Testis (tissue), 2 donors: ENCODE data around the gene LORICRIN.

Experiments
- POLR2A ChIP-seq: fragments of 450-650 bp; IDR thresholded peaks from one replicate; pipeline ENCODE4 v1.6.1; 2017; ENCODE audit warnings: antibody characterized with exemption, mild to moderate bottlenecking, moderate library complexity
- TF ChIP-seq, protein P1 (sequence below), 3 experiments: fragments of 450-650 bp in 2 of 3; fragments of 200-600 bp in 1 of 3; sonication (generic) in 1 of 3; IDR thresholded peaks; one replicate each; pipeline ENCODE4 v1.5.1; 2016 to 2019; ENCODE audit warnings: antibody characterized with exemption in 3 of 3, mild to moderate bottlenecking in 2 of 3, moderate library complexity in 1 of 3

DNA sequence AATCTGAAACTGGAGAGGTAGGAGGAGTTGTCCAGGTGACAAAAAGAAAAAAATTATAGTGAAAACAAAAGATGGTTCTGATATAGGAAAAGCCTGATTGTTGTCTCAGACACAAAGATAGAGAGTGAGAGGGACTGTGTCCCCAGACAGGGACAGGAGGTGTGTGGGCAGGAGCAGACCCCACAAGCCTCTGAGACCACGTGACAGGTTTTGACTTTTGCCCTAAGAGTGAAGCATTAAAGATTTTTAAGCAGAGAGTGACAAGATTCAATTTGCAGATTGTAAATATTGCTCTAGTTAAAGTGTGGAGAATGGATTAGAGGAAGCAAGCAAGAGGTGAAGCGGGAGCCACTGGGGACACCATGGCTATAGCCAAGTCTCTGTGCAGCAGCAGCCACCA lies 31.7 kb upstream of the LORICRIN start:
- no peak for TF ChIP-seq POLR2A
- TF ChIP-seq, protein P1, sequence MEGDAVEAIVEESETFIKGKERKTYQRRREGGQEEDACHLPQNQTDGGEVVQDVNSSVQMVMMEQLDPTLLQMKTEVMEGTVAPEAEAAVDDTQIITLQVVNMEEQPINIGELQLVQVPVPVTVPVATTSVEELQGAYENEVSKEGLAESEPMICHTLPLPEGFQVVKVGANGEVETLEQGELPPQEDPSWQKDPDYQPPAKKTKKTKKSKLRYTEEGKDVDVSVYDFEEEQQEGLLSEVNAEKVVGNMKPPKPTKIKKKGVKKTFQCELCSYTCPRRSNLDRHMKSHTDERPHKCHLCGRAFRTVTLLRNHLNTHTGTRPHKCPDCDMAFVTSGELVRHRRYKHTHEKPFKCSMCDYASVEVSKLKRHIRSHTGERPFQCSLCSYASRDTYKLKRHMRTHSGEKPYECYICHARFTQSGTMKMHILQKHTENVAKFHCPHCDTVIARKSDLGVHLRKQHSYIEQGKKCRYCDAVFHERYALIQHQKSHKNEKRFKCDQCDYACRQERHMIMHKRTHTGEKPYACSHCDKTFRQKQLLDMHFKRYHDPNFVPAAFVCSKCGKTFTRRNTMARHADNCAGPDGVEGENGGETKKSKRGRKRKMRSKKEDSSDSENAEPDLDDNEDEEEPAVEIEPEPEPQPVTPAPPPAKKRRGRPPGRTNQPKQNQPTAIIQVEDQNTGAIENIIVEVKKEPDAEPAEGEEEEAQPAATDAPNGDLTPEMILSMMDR (IDR thresholded peaks at IDR 0.05), result no peak
